Trophoblast cell (in vitro differentiated cells and primary cell): ENCODE data around the gene EEIG1.

Experiments used
- DNase-seq, 2 donors: peaks; one replicate each; pipeline ENCODE4 v3.0.0-alpha.2; 2016
- H2AFZ ChIP-seq: 2 replicates; pipeline ENCODE4 v1.6.1; 2013; ENCODE audit warnings: low read length, moderate library complexity, mild to moderate bottlenecking; ENCODE audit not compliant: insufficient read depth, poor library complexity
- H2AK5ac ChIP-seq: 2 replicates; pipeline ENCODE4 v1.6.1; 2013; ENCODE audit warnings: mild to moderate bottlenecking, low read length
- H2BK120ac ChIP-seq: 2 replicates; pipeline ENCODE4 v1.6.1; 2013; ENCODE audit warnings: low read length, mild to moderate bottlenecking, moderate library complexity; ENCODE audit not compliant: insufficient read depth, poor library complexity
- H2BK12ac ChIP-seq: 2 replicates; pipeline ENCODE4 v1.6.1; 2013; ENCODE audit warnings: mild to moderate bottlenecking, low read length, moderate library complexity
- H2BK5ac ChIP-seq: 2 replicates; pipeline ENCODE4 v1.6.1; 2013; ENCODE audit warnings: low read length, low read depth, moderate library complexity, mild to moderate bottlenecking; ENCODE audit not compliant: poor library complexity
- H3K14ac ChIP-seq: 2 replicates; pipeline ENCODE4 v1.6.1; 2013; ENCODE audit warnings: mild to moderate bottlenecking, low read length
- H3K18ac ChIP-seq: 2 replicates; pipeline ENCODE4 v1.6.1; 2013; ENCODE audit warnings: mild to moderate bottlenecking, low read length
- H3K23ac ChIP-seq: 2 replicates; pipeline ENCODE4 v1.6.1; 2013; ENCODE audit warnings: low read length
- H3K27ac ChIP-seq: 2 replicates; pipeline ENCODE4 v1.5.1; 2013; ENCODE audit warnings: low read depth, mild to moderate bottlenecking, inconsistent platforms, low read length, moderate library complexity
- H3K27me3 ChIP-seq: 2 replicates; pipeline ENCODE4 v1.6.1; 2013; ENCODE audit warnings: inconsistent platforms, mild to moderate bottlenecking, low read length, moderate library complexity; ENCODE audit not compliant: insufficient read depth
- H3K36me3 ChIP-seq, 2 experiments: 1 replicate in 1 of 2; 2 replicates in 1 of 2; pipeline ENCODE4 v1.6.1; 2013; ENCODE audit warnings: low read length in 2 of 2, mild to moderate bottlenecking in 2 of 2, moderate library complexity in 1 of 2; ENCODE audit not compliant: insufficient read depth in 2 of 2, control insufficient read depth in 1 of 2
- H3K4ac ChIP-seq: 2 replicates; pipeline ENCODE4 v1.6.1; 2013; ENCODE audit warnings: low read depth, mild to moderate bottlenecking, low read length, moderate library complexity
- H3K4me1 ChIP-seq, 2 experiments: 1 replicate in 1 of 2; 2 replicates in 1 of 2; pipeline ENCODE4 v1.6.1; 2013; ENCODE audit warnings: low read length in 2 of 2, mild to moderate bottlenecking in 2 of 2, moderate library complexity in 1 of 2; ENCODE audit not compliant: insufficient read depth in 2 of 2, control insufficient read depth in 1 of 2
- H3K4me2 ChIP-seq: 2 replicates; pipeline ENCODE4 v1.6.1; 2013; ENCODE audit warnings: inconsistent platforms, mild to moderate bottlenecking, low read length, moderate library complexity
- H3K4me3 ChIP-seq: 2 replicates; pipeline ENCODE4 v1.5.1; 2013; ENCODE audit warnings: mild to moderate bottlenecking, low read depth, low read length, inconsistent platforms
- H3K79me1 ChIP-seq: one replicate; pipeline ENCODE4 v1.6.1; 2013; ENCODE audit warnings: low read length
- H3K79me2 ChIP-seq: 2 replicates; pipeline ENCODE4 v1.6.1; 2013; ENCODE audit warnings: low read length, mild to moderate bottlenecking; ENCODE audit not compliant: control insufficient read depth, insufficient read depth, poor library complexity
- H3K9ac ChIP-seq: 2 replicates; pipeline ENCODE4 v1.6.1; 2013; ENCODE audit warnings: mild to moderate bottlenecking, low read length
- H3K9me3 ChIP-seq: 2 replicates; pipeline ENCODE4 v1.6.1; 2013; ENCODE audit warnings: low read depth, mild to moderate bottlenecking, control low read depth, inconsistent platforms, low read length; ENCODE audit not compliant: insufficient read depth
- H4K12ac ChIP-seq: 2 replicates; pipeline ENCODE4 v1.6.1; 2013; ENCODE audit warnings: low read depth, mild to moderate bottlenecking, low read length, moderate library complexity
- H4K8ac ChIP-seq: 2 replicates; pipeline ENCODE4 v1.6.1; 2013; ENCODE audit warnings: low read depth, mild to moderate bottlenecking, low read length, moderate library complexity
- H4K91ac ChIP-seq: one replicate; pipeline ENCODE4 v1.6.1; 2013; ENCODE audit warnings: low read depth, mild to moderate bottlenecking, low read length, moderate library complexity
- WGBS: extraction: QIAGEN DNeasy Blood & Tissue Kit; methylation state at CpG from one replicate; pipeline ENCODE4 v1.1.7; 2013; ENCODE audit warnings: missing lambda C conversion rate; ENCODE audit not compliant: insufficient read length, insufficient coverage; ENCODE audit errors: extremely low coverage; 5-methylcytosine and 5-hydroxymethylcytosine counted together

EEIG1 gene

GRCh38 chr9:127974001-127974768 is 6.6 kb downstream of the EEIG1 start:
- H3K79me2 ChIP-seq, result peaks cover 72% of the 10 kb centered on the region
- H4K91ac ChIP-seq, result no peak overlapping the region
- H3K27me3 ChIP-seq, result no peaks in the 10 kb centered on the region
- H3K4me3 ChIP-seq, result no peak overlapping the region
- no peak overlapping the region for H3K27ac ChIP-seq
- H4K8ac ChIP-seq, result no peak overlapping the region
- H3K9ac ChIP-seq, result no peak overlapping the region
- H3K14ac ChIP-seq, result no peak overlapping the region
- peaks cover 4 to 13% of the 10 kb centered on the region in 2 experiments for H3K36me3 ChIP-seq
- H3K4ac ChIP-seq, result peak overlapping the region; percentile 96
- 100% methylated on average over 1 of the region's 12 CpGs for WGBS
- H3K4me1 ChIP-seq, result peaks cover 53 to 73% of the 10 kb centered on the region in 2 experiments
- no peak overlapping the region for H3K4me2 ChIP-seq
- no peak for DNase-seq
- H3K79me1 ChIP-seq, result peaks cover 3% of the 10 kb centered on the region
- peak overlapping the region; percentile 38 for H3K18ac ChIP-seq
- no peak overlapping the region for H2BK5ac ChIP-seq
- H2AFZ ChIP-seq, result peak overlapping the region; percentile 26
- no peak overlapping the region for H2BK120ac ChIP-seq
- H3K23ac ChIP-seq, result no peak overlapping the region
- H3K9me3 ChIP-seq, result peaks cover 2% of the 10 kb centered on the region
- H2BK12ac ChIP-seq, result no peak overlapping the region
- H2AK5ac ChIP-seq, result peak overlapping the region; percentile 9
- no peak overlapping the region for H4K12ac ChIP-seq

- Histone ChIP-seq H3K4me2 (no peak overlapping the region), H3K4ac (peak overlapping the region; percentile 96), H3K4me1 (peaks cover 61 to 78% of the 10 kb centered on the region in 2 experiments), H3K4me3 (no peak overlapping the region), H2AK5ac (no peak overlapping the region), H2BK5ac (no peak overlapping the region), H3K27ac (no peak overlapping the region), H3K36me3 (peaks cover 4 to 13% of the 10 kb centered on the region in 2 experiments), H2AFZ (peak overlapping the region; percentile 37), H4K91ac (no peak overlapping the region), H2BK120ac (no peak overlapping the region), H3K9me3 (peaks cover 2% of the 10 kb centered on the region), H3K18ac (no peak overlapping the region), H3K23ac (no peak overlapping the region), H3K79me2 (peaks cover 74% of the 10 kb centered on the region), H2BK12ac (no peak overlapping the region), H3K14ac (peak overlapping the region; percentile 23), H4K8ac (no peak overlapping the region), H3K9ac (no peak overlapping the region), H3K79me1 (peaks cover 5% of the 10 kb centered on the region), H3K27me3 (no peaks in the 10 kb centered on the region), H4K12ac (no peak overlapping the region)
- WGBS, result no CpG with 5 or more reads among the region's 17 CpGs
- DNase-seq, result no peak
Measured at GRCh38 chr9:127973169-127974000, 7.4 kb downstream of the EEIG1 start.

GRCh38 chr9:127972236-127972871 is 8.4 kb downstream of the EEIG1 start:
- Histone ChIP-seq H4K91ac (no peak overlapping the region), H3K36me3 (peaks cover 4 to 12% of the 10 kb centered on the region in 2 experiments), H3K18ac (peak overlapping the region; percentile 26), H4K8ac (no peak overlapping the region), H3K4me2 (no peak overlapping the region), H3K79me2 (peaks cover 71% of the 10 kb centered on the region), H3K9ac (no peak overlapping the region), H4K12ac (no peak overlapping the region), H2BK120ac (no peak overlapping the region), H3K4me1 (peaks cover 56 to 77% of the 10 kb centered on the region in 2 experiments), H2AFZ (no peak overlapping the region), H3K27ac (no peak overlapping the region), H3K23ac (no peak overlapping the region), H3K9me3 (peaks cover 2% of the 10 kb centered on the region), H2BK12ac (peak overlapping the region; percentile 1), H3K14ac (peak overlapping the region; percentile 25), H2BK5ac (no peak overlapping the region), H2AK5ac (no peak overlapping the region), H3K4ac (peak overlapping the region; percentile 96), H3K4me3 (no peak overlapping the region), H3K27me3 (no peaks in the 10 kb centered on the region), H3K79me1 (peaks cover 6% of the 10 kb centered on the region)
- WGBS, result no CpG with 5 or more reads among the region's 12 CpGs
- no peak for DNase-seq
